Breast epithelium (tissue), 3 donors: Measurements from ENCODE around the gene MIEF1.

Source experiments
- POLR2AphosphoS5 ChIP-seq, 3 donors: sonication (generic); formaldehyde crosslinking; IDR thresholded peaks; one replicate each; pipeline ENCODE4 v1.6.1; 2017; ENCODE audit warnings: antibody characterized with exemption in 3 of 3
- TF ChIP-seq, protein P1 (sequence below), 3 donors: fragments of 450-650 bp; IDR thresholded peaks; one replicate each; pipeline ENCODE4 v1.5.1; 2016 to 2017; ENCODE audit warnings: antibody characterized with exemption in 3 of 3, mild to moderate bottlenecking in 3 of 3, moderate library complexity in 3 of 3

DNA sequence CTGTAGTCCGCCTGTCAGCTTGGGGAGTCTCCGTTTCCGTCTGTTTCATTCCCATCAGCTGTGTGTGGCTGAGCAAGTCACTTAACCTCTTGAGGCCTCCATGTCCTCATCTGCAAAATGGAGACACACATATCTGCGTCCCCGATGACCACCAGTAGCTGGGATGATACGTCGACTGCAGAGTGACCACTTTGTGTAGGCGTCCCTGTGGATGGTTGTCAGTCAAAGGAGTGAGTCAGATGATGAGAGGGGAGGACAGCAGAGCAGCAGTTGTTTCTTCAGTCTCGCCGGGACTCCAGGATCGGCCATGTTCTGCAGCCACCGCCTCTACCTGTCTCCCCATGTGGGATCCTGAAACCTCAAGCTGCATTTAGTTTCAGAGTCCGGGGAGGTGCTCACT lies 25.4 kb upstream of the MIEF1 start:
- TF ChIP-seq POLR2AphosphoS5 (IDR thresholded peaks at IDR 0.05), result no peak
- TF ChIP-seq, protein P1, sequence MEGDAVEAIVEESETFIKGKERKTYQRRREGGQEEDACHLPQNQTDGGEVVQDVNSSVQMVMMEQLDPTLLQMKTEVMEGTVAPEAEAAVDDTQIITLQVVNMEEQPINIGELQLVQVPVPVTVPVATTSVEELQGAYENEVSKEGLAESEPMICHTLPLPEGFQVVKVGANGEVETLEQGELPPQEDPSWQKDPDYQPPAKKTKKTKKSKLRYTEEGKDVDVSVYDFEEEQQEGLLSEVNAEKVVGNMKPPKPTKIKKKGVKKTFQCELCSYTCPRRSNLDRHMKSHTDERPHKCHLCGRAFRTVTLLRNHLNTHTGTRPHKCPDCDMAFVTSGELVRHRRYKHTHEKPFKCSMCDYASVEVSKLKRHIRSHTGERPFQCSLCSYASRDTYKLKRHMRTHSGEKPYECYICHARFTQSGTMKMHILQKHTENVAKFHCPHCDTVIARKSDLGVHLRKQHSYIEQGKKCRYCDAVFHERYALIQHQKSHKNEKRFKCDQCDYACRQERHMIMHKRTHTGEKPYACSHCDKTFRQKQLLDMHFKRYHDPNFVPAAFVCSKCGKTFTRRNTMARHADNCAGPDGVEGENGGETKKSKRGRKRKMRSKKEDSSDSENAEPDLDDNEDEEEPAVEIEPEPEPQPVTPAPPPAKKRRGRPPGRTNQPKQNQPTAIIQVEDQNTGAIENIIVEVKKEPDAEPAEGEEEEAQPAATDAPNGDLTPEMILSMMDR (IDR thresholded peaks at IDR 0.05), result no peak
